ENCODE measurements around the gene CCDC60.

DNA sequence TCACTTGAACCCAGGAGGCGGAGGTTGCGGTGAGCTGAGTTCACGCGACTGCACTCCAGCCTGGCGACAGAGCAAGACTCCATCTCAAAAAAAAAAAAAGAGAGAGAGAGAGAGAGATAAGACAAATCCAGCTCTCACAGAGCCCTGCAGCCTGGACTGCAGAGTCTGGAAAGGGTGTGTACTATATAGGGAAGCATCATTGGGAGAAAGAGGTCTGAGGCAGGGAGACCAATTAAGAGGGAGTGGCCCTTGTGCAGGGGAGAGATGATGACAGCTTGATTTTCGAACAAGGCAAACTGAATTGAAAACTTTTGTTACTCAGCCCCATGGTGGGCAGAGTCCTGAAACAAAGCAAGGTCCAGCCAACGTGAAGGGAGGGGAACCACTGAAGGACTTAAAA, 116.2 kb downstream of the CCDC60 start:
- TF ChIP-seq, protein P1, sequence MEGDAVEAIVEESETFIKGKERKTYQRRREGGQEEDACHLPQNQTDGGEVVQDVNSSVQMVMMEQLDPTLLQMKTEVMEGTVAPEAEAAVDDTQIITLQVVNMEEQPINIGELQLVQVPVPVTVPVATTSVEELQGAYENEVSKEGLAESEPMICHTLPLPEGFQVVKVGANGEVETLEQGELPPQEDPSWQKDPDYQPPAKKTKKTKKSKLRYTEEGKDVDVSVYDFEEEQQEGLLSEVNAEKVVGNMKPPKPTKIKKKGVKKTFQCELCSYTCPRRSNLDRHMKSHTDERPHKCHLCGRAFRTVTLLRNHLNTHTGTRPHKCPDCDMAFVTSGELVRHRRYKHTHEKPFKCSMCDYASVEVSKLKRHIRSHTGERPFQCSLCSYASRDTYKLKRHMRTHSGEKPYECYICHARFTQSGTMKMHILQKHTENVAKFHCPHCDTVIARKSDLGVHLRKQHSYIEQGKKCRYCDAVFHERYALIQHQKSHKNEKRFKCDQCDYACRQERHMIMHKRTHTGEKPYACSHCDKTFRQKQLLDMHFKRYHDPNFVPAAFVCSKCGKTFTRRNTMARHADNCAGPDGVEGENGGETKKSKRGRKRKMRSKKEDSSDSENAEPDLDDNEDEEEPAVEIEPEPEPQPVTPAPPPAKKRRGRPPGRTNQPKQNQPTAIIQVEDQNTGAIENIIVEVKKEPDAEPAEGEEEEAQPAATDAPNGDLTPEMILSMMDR (IDR thresholded peaks at IDR 0.05; ENCODE audit: insufficient read depth, low read length), result no peak
- no peak for TF ChIP-seq POLR2AphosphoS5 (IDR thresholded peaks at IDR 0.05; ENCODE audit: low read depth)
